Right kidney (tissue), 9 donors: ENCODE data around the gene ERLEC1.
A peak's percentile ranks its signal among the peaks of the same experiment; 100 is the strongest.
"Not testable (repeated sequence)": the region's sequence is repeated elsewhere in the genome, so short reads cannot be mapped to it uniquely, and the experiment has no call there.

Experiments used
- DNase-seq: peaks from one replicate; pipeline ENCODE4 v3.0.0-alpha.2; 2016
- long read RNA-seq, 8 donors: transcript quantifications; one replicate each; lab custom pipeline, GENCODE V29; 2026

The ERLEC1 gene, protein sequence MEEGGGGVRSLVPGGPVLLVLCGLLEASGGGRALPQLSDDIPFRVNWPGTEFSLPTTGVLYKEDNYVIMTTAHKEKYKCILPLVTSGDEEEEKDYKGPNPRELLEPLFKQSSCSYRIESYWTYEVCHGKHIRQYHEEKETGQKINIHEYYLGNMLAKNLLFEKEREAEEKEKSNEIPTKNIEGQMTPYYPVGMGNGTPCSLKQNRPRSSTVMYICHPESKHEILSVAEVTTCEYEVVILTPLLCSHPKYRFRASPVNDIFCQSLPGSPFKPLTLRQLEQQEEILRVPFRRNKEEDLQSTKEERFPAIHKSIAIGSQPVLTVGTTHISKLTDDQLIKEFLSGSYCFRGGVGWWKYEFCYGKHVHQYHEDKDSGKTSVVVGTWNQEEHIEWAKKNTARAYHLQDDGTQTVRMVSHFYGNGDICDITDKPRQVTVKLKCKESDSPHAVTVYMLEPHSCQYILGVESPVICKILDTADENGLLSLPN
- long read RNA-seq, donor 1, transcript ERLEC1-201 (14 exons, 2,433 nt) = major isoform, 14 of 35 reads
- long read RNA-seq, donor 1, partial matches to known transcripts = 17 of 35 reads
- long read RNA-seq, donor 1, other reads (novel, unspliced or antisense) = 0 of 35 reads
- long read RNA-seq, donor 2, transcript ERLEC1-201 (14 exons, 2,433 nt) = major isoform, 10 of 35 reads
- long read RNA-seq, donor 2, transcript ERLEC1-202 (13 exons, 2,271 nt) = minor isoform, 5 of 35 reads
- long read RNA-seq, donor 2, partial matches to known transcripts = 20 of 35 reads
- long read RNA-seq, donor 2, other reads (novel, unspliced or antisense) = 0 of 35 reads
- long read RNA-seq, donor 3, transcript ERLEC1-201 (14 exons, 2,433 nt) = major isoform, 6 of 10 reads
- long read RNA-seq, donor 3, partial matches to known transcripts = 0 of 10 reads
- long read RNA-seq, donor 3, other reads (novel, unspliced or antisense) = 0 of 10 reads
- long read RNA-seq, donor 4, transcript ERLEC1-201 (14 exons, 2,433 nt) = major isoform, 11 of 26 reads
- long read RNA-seq, donor 4, partial matches to known transcripts = 14 of 26 reads
- long read RNA-seq, donor 4, other reads (novel, unspliced or antisense) = 0 of 26 reads
- long read RNA-seq, donor 5, transcript ERLEC1-202 (13 exons, 2,271 nt) = minor isoform, 6 of 15 reads
- long read RNA-seq, donor 5, transcript ERLEC1-201 (14 exons, 2,433 nt) = major isoform, 9 of 15 reads
- long read RNA-seq, donor 5, partial matches to known transcripts = 0 of 15 reads
- long read RNA-seq, donor 5, other reads (novel, unspliced or antisense) = 0 of 15 reads
- long read RNA-seq, donor 6, transcript ERLEC1-201 (14 exons, 2,433 nt) = major isoform, 12 of 24 reads
- long read RNA-seq, donor 6, partial matches to known transcripts = 10 of 24 reads
- long read RNA-seq, donor 6, other reads (novel, unspliced or antisense) = 0 of 24 reads
- long read RNA-seq, donor 7, transcript ERLEC1-202 (13 exons, 2,271 nt) = minor isoform, 6 of 76 reads
- long read RNA-seq, donor 7, transcript ERLEC1-201 (14 exons, 2,433 nt) = major isoform, 13 of 76 reads
- long read RNA-seq, donor 7, partial matches to known transcripts = 51 of 76 reads
- long read RNA-seq, donor 7, other reads (novel, unspliced or antisense) = 6 of 76 reads
- long read RNA-seq, donor 8, transcript ERLEC1-201 (14 exons, 2,433 nt) = major isoform, 16 of 23 reads
- long read RNA-seq, donor 8, partial matches to known transcripts = 5 of 23 reads
- long read RNA-seq, donor 8, other reads (novel, unspliced or antisense) = 0 of 23 reads

DNA sequence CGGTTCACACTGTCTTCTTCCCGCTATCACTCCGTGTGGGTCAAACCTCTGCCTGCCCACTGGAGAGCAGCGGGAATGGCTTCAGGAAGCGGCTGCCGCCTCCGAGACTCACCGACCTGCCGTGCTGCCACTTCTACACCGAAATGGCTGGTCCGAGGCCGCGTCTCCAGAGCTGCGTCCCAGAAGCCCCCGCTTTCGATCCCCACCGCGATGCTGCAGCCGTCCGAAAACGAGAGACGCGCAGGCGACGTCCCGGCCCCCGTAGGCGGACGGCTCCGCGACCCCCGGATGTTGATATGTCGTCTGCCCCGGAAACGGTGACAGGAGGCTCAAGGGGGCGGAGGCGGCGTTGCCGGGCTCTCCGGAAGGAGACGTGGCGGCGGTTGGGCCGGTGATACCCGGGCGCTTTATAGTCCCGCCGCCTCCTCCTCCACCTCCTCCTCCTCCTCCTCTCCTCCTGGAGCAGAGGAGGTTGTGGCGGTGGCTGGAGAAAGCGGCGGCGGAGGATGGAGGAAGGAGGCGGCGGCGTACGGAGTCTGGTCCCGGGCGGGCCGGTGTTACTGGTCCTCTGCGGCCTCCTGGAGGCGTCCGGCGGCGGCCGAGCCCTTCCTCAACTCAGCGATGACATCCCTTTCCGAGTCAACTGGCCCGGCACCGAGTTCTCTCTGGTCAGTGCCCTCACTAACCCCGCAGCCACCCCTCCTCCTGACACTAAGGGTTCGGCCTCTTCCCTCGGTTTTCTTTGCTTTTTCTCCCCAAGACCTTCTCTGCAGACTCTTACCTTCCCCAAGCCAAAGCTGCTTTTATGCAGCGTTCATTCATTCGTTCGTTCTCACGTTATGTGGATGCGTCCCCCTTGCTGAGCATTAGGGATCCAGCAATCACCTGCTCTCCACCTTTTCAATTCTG lies at the start of gene ERLEC1, which contains the start of gene ASB3:
Gene ERLEC1 (plus strand): TSS at position 340 of the 909 bp plus-strand sequence. CDS start 167 bp downstream, at position 507.
Gene ASB3 (minus strand): TSS at position 249 of the 909 bp plus-strand sequence. CDS start 21,381 bp downstream, outside the sequence.
- DNase-seq = peak; percentile 88

DNA sequence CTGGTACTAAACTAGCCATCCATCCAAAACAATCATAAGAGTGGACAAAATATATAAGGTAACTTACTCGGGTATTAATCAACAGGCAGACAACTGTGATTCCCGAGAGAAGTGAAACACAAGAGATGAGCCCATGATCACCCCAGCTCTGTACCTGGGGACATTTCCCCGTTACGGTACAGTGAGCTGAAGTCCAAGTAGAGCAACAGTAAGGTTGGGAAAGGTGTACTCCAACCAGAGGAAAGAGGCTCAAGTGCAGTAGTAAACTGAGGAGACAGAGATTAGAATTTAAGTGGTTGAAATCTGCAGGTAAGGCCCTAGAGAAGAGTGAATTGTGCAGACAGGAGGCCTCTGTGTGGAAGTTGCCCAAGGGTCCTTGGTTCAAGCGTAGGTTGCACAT lies 49.8 kb upstream of the ERLEC1 start:
- no peak for DNase-seq

DNA sequence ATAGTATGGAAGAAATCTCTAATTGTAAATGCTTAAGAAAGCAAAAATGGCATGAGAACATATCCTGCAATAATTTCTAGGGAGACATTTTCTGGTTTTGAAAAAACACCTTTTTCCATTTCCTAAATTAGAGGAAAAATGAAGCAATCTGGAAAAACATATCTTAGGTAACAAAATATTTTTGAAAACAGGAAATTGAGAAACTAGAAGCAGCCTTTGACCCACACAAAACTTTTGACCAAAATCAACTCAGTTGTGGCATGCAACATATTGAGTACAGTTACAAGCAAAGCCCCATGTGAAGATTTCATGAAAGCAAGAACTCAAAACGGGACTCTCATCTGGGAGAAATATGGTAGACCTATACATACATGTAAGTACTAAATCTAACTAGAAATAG lies 47.8 kb upstream of the ERLEC1 start:
- no peak for DNase-seq

DNA sequence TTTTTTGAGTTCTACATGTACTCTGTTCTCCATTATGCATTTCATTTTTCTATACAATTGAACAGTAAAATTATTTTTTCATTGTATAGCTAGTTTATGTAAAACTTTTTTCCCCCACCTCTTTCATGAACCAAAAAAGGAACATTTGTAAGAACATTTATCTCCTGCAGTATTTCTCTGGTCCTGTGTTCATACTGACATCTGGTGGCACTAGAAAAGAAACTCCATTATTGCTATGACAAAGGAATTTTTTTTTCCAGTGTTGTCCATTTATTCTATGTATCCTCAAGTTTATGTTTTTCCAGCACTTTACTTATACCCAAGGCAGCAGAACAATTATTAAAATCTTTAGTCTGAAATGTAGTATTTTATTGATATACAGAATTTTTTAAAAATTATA lies 46.7 kb upstream of the ERLEC1 start:
- no peak for DNase-seq

DNA sequence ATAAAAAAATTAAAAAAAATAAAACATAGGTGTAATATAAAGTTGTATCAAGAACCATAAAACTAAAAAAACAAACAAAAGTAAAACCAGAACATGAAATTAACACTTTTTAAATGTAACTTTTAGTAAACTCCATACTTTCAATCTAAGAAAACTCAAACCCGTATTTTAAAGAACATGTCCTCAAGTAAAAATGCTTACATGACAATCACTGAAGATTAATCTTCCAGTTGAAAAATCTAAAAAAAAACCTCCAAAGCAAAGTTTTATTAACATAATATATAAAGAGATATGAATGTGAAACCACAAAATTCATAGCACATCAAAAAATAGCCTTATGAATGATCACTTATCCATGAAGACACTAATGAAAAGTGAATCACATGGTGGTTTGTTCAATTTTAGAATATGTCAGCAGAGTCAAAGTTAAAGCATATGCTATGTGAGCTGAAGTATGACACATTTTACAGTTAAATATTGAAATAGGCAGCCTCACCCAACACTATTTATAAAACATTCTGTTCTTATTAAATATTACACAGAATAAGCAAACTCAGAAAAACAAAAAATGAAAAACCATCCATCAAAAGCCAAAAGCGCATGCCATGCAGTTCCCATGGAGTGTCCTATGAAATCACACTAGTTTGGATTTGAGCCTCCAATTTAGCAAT lies 42.3 kb upstream of the ERLEC1 start:
- DNase-seq = no peak

DNA sequence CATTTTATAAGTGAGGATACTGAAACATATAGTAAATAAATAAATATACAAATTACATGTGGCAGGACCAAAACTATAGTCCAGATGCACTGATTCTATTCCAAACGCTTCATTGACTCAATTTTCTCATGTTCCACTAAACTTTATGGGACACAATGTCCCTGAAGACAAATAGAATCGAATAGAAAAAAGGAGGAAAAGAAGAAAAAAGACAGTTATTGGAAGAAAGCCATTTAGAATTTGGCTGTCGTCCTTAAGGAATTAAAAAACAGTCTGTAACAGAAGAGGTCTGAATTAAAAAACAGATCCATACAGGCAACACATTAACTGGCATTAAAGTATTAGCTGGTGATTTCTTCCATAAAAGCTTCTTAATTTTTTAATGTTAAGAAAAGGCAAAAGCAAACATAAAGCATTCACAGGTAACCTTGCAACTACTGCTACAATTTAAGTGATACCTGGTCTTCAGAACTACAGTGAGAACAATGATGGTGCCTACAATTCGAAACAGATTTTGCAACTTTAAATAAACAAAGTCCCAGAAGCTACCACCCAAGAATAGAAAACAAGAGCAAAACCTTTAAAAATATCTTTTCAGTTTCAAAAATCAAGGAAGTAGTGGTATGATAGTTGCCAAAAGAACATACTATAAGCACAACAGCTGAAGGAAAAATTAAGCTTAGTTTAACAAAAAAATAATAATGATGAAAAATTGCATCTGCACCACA lies 36.6 kb upstream of the ERLEC1 start:
- DNase-seq = no peak

DNA sequence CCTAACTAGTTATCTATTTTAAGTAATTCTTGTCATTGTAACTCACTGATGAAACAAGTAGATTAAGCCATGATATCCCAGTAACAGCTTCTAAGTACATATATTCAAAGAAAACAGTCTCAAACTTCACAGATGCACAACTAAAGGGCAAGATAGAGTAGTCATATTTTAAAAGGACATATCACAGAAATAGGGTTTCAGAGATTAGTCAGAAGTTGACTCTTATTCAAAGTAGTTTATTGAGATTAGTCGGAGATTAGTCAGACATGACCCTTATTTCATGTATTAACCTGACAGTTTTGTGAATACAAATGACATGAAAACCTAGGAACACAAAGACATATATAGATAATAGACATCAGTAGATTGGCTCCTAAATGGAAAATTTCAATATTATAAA lies 35.1 kb upstream of the ERLEC1 start:
- no peak for DNase-seq

DNA sequence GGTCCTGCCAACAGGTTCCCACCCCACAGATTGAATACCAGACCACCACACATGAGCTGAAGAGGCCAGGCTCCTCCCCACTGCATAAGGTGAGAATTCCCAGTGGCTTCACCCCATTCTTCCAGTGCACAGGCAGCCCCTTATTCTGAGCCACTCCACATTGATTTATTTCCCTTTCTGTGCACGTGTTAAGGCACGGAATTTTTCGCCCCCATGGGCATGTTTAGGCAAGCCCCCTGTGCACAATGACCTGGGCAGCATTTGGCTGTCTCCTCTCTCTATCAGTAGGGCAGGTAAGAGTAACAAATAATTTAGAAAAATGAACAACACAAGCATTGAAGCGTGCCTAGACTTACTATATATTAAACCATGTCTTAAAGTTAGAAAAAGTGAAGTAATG lies 34.5 kb upstream of the ERLEC1 start:
- DNase-seq = no peak

DNA sequence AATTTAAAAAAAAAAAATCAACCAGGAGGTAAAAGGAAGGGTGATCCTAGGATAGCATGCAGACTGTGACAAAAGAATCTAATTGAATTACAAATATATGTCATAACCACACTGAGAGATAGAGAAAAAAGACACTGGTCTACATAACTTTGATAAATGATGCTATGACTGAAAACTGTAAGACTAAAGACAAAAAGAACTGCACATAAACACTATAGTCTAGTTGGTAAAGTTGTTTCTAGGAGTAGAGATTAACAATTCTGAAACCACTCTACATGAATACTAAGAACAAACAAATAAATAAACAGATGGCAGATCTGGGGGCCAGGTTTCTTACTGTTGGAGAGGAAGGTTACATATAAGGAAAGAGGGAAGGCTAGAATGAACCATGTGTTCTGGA lies 33.8 kb upstream of the ERLEC1 start:
- DNase-seq = no peak

DNA sequence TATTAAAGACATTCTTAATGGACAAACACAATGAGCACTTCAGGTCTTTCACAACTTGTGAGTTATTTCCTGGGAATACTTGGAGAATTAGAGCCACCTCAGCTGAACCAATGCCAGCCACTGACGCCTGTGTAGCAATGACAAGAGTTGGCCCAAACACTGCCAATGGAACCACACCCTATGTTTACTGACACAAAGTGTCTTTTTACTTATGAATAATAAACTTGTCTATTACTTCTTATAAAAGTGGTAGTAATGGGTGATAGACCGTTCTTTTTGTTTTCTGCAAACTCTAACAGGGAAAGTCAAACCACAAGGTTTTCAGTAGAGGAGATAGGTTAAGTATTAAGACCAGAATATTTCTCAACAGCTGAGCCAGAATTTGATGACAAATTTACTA lies 31.7 kb upstream of the ERLEC1 start:
- no peak for DNase-seq

DNA sequence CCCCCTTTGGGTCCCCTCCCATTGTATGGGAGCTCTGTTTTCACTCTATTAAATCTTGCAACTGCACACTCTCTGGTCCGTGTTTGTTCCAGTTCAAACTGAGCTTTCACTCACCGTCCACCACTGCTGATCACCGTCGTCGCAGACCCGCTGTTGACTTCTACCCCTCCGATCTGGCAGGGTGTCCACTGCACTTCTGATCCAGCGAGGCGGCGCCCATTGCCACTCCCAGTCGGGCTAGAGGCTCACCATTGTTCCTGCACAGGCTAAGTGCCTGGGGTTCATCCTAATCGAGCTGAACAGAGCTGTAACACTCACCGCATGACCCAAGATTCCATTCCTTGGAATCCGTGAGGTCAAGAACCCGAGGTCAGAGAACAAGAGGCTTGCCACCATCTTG lies 30.2 kb upstream of the ERLEC1 start:
- no peak for DNase-seq

DNA sequence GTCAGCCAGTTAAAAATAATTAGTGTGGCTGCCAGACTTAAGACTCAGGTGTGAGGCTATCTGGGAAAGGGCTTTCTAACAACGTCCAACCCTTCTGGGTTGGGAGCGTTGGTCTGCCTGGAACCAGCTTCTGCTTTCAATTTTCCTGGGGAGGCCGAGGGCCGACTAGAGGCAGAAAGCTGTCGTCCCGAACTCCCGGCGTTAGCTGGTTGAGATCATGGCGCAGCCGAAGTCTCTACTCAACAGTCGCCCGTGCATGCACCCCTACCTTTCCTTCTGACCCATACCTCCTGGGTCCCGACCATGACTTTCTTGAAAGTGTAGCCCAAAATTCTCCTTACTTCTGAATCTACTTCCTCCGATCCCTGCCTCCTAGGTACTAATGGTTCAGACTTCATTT lies 29.6 kb upstream of the ERLEC1 start:
- DNase-seq = not testable (repeated sequence)

DNA sequence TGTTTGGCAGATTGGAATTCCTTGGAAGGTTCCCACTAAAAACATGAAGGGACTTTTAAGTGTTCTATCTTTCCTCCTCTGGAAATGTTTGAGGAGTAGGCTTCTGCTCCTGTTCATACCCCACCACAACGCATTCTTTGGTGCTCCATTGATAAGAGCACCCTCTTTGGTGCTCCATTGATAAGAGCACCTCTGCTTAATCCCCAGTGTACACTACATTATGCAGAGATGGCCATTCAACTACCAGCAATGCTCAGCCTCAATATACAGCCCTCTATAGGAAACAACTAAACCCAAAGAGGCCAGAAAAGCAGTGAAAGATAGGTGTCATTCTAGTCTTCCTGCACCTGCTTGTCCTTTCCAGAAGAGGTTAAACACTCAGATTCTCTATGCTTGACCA lies 21.1 kb upstream of the ERLEC1 start:
- DNase-seq = no peak

DNA sequence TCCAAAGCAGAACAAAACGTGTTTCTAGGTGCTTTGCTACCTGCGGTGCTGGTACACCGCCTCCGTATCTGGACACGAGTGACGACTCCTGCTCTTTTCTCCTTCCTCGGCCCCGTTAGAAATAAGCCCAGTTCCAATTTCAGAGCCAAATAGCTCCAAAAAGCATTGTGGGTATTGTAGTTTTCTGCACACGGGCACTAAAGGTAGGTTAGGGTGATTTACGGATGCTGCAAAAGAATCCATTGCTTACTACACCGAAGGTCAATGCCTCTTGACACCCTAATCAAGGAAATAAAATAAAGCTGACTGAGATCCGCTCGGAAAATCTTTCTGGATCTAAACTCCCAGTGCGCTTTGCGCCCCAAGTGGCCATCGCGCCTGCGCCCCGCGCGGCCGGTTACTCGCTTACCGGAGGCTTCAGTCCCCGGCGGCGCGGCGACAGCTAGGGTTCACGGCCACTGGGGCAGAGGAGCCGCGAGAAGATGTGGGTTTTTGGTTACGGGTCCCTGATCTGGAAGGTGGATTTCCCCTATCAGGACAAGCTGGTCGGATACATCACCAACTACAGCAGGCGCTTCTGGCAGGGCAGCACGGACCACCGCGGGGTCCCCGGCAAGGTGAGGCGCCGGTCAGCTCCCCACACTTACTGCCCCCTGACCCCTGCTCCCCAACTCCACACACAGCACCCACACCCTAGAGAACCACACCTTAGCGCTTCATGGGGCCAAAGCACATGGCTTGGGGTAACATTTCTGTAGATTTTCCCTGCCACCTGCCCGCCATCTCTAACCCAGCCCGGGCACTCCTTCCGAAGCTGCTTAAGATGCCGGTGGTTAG lies 19.2 kb upstream of the ERLEC1 start, which contains the start of gene CHAC2:
Gene CHAC2 (plus strand): TSS at position 400 of the 837 bp plus-strand sequence. CDS start 83 bp downstream, at position 483.
- peak; percentile 94 for DNase-seq

DNA sequence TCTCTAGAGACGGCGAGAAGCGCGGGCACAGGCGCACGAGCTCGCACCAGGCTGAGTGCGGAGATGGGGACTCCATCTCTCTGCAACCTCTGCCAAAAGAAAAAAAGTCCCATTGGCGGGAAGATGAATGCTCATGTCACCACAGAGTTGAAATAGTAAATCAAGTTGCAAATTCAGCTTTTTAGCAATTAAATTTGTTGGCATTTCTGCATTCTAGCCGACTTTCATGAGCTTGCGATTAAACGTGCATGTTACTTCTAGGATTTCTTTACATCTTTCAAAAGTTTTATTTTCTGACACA lies 18.7 kb upstream of the ERLEC1 start:
- no peak for DNase-seq

DNA sequence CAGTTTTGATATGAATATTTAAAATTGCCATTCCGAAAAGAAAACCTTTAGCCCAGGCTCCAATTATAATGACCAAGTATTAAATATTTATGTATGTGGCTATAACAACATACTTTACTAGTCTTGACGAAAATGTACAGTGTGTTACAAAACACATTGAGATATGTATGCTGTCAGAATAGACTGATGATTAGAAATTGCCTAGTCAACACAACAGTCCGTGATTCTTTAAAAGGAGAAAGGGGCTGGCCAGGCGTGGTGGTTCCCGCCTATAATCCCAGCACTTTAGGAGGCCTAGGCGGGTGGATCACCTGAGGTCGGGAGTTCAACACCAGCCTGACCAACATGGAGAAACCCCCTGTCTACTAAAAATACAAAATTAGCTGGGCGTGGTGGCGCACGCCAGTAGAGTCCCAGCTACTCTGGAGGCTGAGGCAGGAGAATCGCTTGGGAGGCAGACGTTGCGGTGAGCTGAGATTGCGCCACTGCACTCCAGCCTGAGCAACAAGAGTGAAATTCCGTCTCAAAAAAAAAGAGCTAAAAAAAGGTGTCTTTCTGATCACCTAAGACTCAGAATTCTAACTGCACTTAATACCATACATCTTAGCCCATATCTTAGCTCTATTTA lies 17.4 kb upstream of the ERLEC1 start:
- DNase-seq = no peak

DNA sequence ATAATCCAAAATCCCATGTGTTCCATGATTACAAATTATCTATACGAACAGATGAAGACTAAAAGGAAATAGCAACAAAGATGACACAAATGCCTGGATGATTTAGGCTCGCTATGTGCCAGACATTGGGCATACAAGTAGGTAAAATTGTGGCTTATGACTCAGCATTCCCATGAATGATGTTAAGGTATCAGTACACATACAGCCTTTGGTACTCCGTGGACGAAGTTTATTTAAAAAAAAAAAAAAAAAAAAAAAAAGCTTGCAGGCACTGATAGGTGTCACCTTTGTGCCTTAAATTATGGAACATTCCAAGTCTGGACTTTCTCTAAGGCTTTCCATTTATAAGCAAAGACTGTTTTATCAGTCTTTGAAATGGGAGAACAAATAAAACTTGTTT lies 16.6 kb upstream of the ERLEC1 start:
- DNase-seq = no peak

DNA sequence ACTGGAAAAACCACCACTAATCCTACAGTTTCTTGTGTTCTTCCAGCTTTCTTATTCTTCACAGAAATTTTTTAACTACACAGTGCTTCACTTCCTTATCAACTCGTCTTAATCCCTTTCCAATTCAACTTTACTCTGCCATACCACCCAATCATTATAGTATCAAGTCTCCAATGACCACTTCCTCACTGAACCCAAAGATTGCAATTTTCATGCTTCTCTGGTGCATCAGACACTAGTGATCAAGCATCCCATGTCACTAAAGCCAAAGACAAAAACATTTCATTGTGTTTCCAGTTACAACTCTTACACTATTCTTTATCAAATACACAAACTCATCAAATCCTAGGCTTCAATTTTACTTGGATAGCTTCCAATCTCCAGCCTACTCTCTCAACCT lies 9.7 kb upstream of the ERLEC1 start:
- DNase-seq = no peak
